Glutamatergic neuron (in vitro differentiated cells): ENCODE measurements around the gene CLIP1. TPM values are rescaled to one million over a fixed set of nuclear protein-coding genes. Genes with fewer than 3 reads are reported as not detected.
"Not testable (repeated sequence)": the region's sequence is repeated elsewhere in the genome, so short reads cannot be mapped to it uniquely, and the experiment has no call there.

ENCODE experiments used
- DNase-seq: peaks from one replicate; pipeline ENCODE4 v3.0.0; 2022
- H3K27ac Mint-ChIP-seq: one replicate; pipeline ENCODE4 v1.8.0; 2020; ENCODE audit warnings: mild to moderate bottlenecking, mixed read lengths, inconsistent platforms; ENCODE audit not compliant: unreplicated experiment
- H3K27me3 Mint-ChIP-seq: one replicate; pipeline ENCODE4 v1.8.0; 2020; ENCODE audit warnings: mild to moderate bottlenecking, moderate library complexity, mixed read lengths, inconsistent platforms; ENCODE audit not compliant: unreplicated experiment
- H3K36me3 Mint-ChIP-seq: one replicate; pipeline ENCODE4 v1.8.0; 2020; ENCODE audit warnings: mild to moderate bottlenecking, mixed read lengths, inconsistent platforms; ENCODE audit not compliant: unreplicated experiment
- H3K4me1 Mint-ChIP-seq: one replicate; pipeline ENCODE4 v1.8.0; 2020; ENCODE audit warnings: mild to moderate bottlenecking, low read depth, mixed read lengths, inconsistent platforms; ENCODE audit not compliant: unreplicated experiment
- H3K4me3 Mint-ChIP-seq: one replicate; pipeline ENCODE4 v1.8.0; 2020; ENCODE audit warnings: mild to moderate bottlenecking, mixed read lengths, inconsistent platforms; ENCODE audit not compliant: unreplicated experiment
- H3K9me3 Mint-ChIP-seq: one replicate; pipeline ENCODE4 v1.8.0; 2020; ENCODE audit warnings: mild to moderate bottlenecking, moderate library complexity, mixed read lengths, inconsistent platforms; ENCODE audit not compliant: unreplicated experiment
- CTCF ChIP-seq: fragments of 200-600 bp; sonication (generic); IDR thresholded peaks from one replicate; pipeline ENCODE4 v1.5.0; 2021; ENCODE audit not compliant: partially characterized antibody, unreplicated experiment
- total RNA-seq: library from RNA; stranded (reverse); fragmentation: NEBNext Ultra II Directional; extraction: Animal tissue kit (Norgen Biotek cat#: 25700); gene quantifications from one replicate; pipeline ENCODE4 v1.2.1, GENCODE V29; 2021; ENCODE audit not compliant: unreplicated experiment

The CLIP1 gene
- total RNA-seq, 1 donor from 2014 or later = 65.7 TPM

GRCh38 chr12:122387887-122388286, 34.6 kb downstream of the CLIP1 start:
- no peak overlapping the region for H3K27ac Mint-ChIP-seq
- DNase-seq = no peak
- H3K27me3 Mint-ChIP-seq = peaks cover 2% of the 10 kb centered on the region
- H3K4me1 Mint-ChIP-seq = peaks cover 5% of the 10 kb centered on the region
- H3K36me3 Mint-ChIP-seq = peaks cover 4% of the 10 kb centered on the region
- H3K4me3 Mint-ChIP-seq = no peak overlapping the region
- peaks cover 3% of the 10 kb centered on the region for H3K9me3 Mint-ChIP-seq
- no peak for TF ChIP-seq CTCF

GRCh38 chr12:122385171-122386016, 37.1 kb downstream of the CLIP1 start:
- DNase-seq = no peak
- Mint-ChIP-seq H3K27me3 (no peaks in the 10 kb centered on the region), H3K9me3 (no peaks in the 10 kb centered on the region), H3K27ac (no peak overlapping the region), H3K36me3 (peaks cover 4% of the 10 kb centered on the region), H3K4me1 (peaks cover 5% of the 10 kb centered on the region), H3K4me3 (no peak overlapping the region)
- no peak for TF ChIP-seq CTCF

- Mint-ChIP-seq H3K27ac (no peak overlapping the region), H3K4me1 (peaks cover 5% of the 10 kb centered on the region), H3K27me3 (no peaks in the 10 kb centered on the region), H3K36me3 (peaks cover 4% of the 10 kb centered on the region), H3K4me3 (no peak overlapping the region), H3K9me3 (no peaks in the 10 kb centered on the region)
- no peak for DNase-seq
- no peak for TF ChIP-seq CTCF
These were observed 39.5 kb downstream of the CLIP1 start for GRCh38 chr12:122382919-122383350.

- H3K4me3 Mint-ChIP-seq = no peak overlapping the region
- no peaks in the 10 kb centered on the region for H3K27me3 Mint-ChIP-seq
- TF ChIP-seq CTCF = no peak
- DNase-seq = no peak
- no peak overlapping the region for H3K27ac Mint-ChIP-seq
- peaks cover 5% of the 10 kb centered on the region for H3K4me1 Mint-ChIP-seq
- H3K9me3 Mint-ChIP-seq = no peaks in the 10 kb centered on the region
- peaks cover 4% of the 10 kb centered on the region for H3K36me3 Mint-ChIP-seq
These were observed 41.4 kb downstream of the CLIP1 start for GRCh38 chr12:122381021-122381420.

- not testable (repeated sequence) for H3K27ac Mint-ChIP-seq, DNase-seq, H3K27me3 Mint-ChIP-seq, H3K9me3 Mint-ChIP-seq, H3K4me1 Mint-ChIP-seq, H3K36me3 Mint-ChIP-seq, H3K4me3 Mint-ChIP-seq
These were observed 45.7 kb downstream of the CLIP1 start for GRCh38 chr12:122376751-122377150.
